Caco-2 (cell line): Measurements from ENCODE around the gene AIF1L. TPM values are rescaled to one million over a fixed set of nuclear protein-coding genes. Genes with fewer than 3 reads are reported as not detected.
A peak's percentile ranks its signal among the peaks of the same experiment; 100 is the strongest.

Experiments
- BruUV-seq: library from RNA; stranded (reverse); fragments of 400-500 nt; replicated peaks from 2 replicates; lab custom pipeline; 2021; lab: Mats Ljungman, UMichigan
- CTCF ChIA-PET: fragments of 300-600 bp; sonication (Branson Sonifier 250); formaldehyde crosslinking; loops from one replicate; lab custom pipeline; 2022; ENCODE audit warnings: antibody characterized with exemption; lab: Charles Lee
- POLR2A ChIA-PET: fragments of 300-600 bp; sonication (Branson Sonifier 250); formaldehyde crosslinking; loops from one replicate; lab custom pipeline; 2022; ENCODE audit warnings: antibody characterized with exemption; lab: Charles Lee
- DNase-seq, 2 experiments: peaks; one replicate each; pipeline versions ENCODE4 v3.0.0 to v3.0.0-alpha.2; 2020 to 2022
- H3K27me3 ChIP-seq: replicated peaks from 2 replicates; pipeline ENCODE4 v1.6.0; 2011; ENCODE audit warnings: low read length; ENCODE audit not compliant: control insufficient read depth, insufficient read depth
- H3K36me3 ChIP-seq: 2 replicates; pipeline ENCODE4 v1.5.1; 2011; ENCODE audit warnings: low read length; ENCODE audit not compliant: control insufficient read depth, insufficient read depth
- H3K4me1 ChIP-seq: fragments of 250-450 bp; sonication (Bioruptor Pico); 2 replicates; pipeline ENCODE4 v1.5.1; 2020; ENCODE audit warnings: mild to moderate bottlenecking
- H3K4me3 ChIP-seq: 2 replicates; pipeline ENCODE4 v1.5.1; 2011; ENCODE audit warnings: low read depth, mild to moderate bottlenecking, control low read depth, low read length
- H3K9me3 ChIP-seq: fragments of 250-450 bp; sonication (Bioruptor Pico); 2 replicates; pipeline ENCODE4 v1.5.1; 2020; ENCODE audit warnings: mild to moderate bottlenecking, moderate library complexity
- H3K27ac Mint-ChIP-seq: one replicate; pipeline ENCODE4 v1.8.0; 2022; ENCODE audit warnings: mixed read lengths; ENCODE audit not compliant: unreplicated experiment
- H3K27me3 Mint-ChIP-seq: one replicate; pipeline ENCODE4 v1.8.0; 2022; ENCODE audit warnings: mixed read lengths; ENCODE audit not compliant: insufficient read depth, unreplicated experiment
- H3K36me3 Mint-ChIP-seq: one replicate; pipeline ENCODE4 v1.8.0; 2022; ENCODE audit warnings: mild to moderate bottlenecking, mixed read lengths; ENCODE audit not compliant: insufficient read depth, unreplicated experiment
- H3K4me1 Mint-ChIP-seq: one replicate; pipeline ENCODE4 v1.8.0; 2022; ENCODE audit warnings: low read depth, mixed read lengths; ENCODE audit not compliant: unreplicated experiment
- H3K4me3 Mint-ChIP-seq: one replicate; pipeline ENCODE4 v1.8.0; 2022; ENCODE audit warnings: mild to moderate bottlenecking, moderate library complexity, mixed read lengths; ENCODE audit not compliant: unreplicated experiment
- H3K9me3 Mint-ChIP-seq: one replicate; pipeline ENCODE4 v1.8.0; 2022; ENCODE audit warnings: mixed read lengths; ENCODE audit not compliant: unreplicated experiment
- intact Hi-C: fragments of 100-400 bp; cut with micrococcal nuclease; formaldehyde crosslinking; loops from one replicate; pipeline ENCODE4 v1.10.0; 2022; ENCODE audit not compliant: unreplicated experiment
- total RNA-seq: library from RNA; stranded (reverse); gene quantifications from 2 replicates; pipeline ENCODE4 v1.2.3, GENCODE V29; 2022
- TF ChIP-seq, protein P1 (sequence below), 2 experiments: fragments of 200-600 bp in 1 of 2; IDR thresholded peaks; 1 replicate in 1 of 2; 2 replicates in 1 of 2; pipeline versions ENCODE4 v1.5.1 to v1.8.0; 2011 to 2022; ENCODE audit warnings: antibody characterized with exemption in 1 of 2, control low read depth in 1 of 2, inconsistent platforms in 1 of 2, low read depth in 1 of 2, low read length in 1 of 2, mild to moderate bottlenecking in 1 of 2, moderate library complexity in 1 of 2; ENCODE audit not compliant: insufficient read depth in 1 of 2, severe bottlenecking in 1 of 2, unreplicated experiment in 1 of 2

Gene AIF1L
- total RNA-seq, 1 experiment from 2014 or later, result 20.8 TPM

DNA sequence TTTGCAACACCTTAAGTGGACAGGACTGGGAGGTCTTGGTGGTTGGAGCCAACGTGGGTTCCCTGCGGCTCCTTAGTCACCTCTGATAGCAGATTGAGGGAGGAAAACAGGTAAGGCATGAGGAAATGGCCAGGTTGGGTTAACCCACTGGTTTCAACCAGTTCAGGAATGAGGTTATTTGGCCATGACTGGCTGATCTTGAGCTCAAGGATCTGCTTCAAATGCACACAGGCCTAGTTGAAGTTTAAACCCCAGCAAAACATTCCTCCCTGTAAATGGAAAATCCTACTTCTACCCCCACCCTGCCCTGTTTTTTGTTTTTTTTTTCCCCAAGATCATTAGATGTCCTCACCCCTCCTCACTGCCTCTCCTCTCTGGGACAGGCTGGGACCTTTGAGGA, 25.8 kb downstream of the AIF1L start:
- DNase-seq, result no peak
- Mint-ChIP-seq H3K27me3 (no peaks in the 10 kb centered on the region), H3K4me3 (no peak overlapping the region), H3K9me3 (no peaks in the 10 kb centered on the region), H3K27ac (peak overlapping the region; percentile 39), H3K36me3 (peaks cover 35% of the 10 kb centered on the region), H3K4me1 (peaks cover 5% of the 10 kb centered on the region)
- H3K9me3 ChIP-seq, result no peaks in the 10 kb centered on the region
- POLR2A ChIA-PET, result no interaction called here
- TF ChIP-seq, protein P1, sequence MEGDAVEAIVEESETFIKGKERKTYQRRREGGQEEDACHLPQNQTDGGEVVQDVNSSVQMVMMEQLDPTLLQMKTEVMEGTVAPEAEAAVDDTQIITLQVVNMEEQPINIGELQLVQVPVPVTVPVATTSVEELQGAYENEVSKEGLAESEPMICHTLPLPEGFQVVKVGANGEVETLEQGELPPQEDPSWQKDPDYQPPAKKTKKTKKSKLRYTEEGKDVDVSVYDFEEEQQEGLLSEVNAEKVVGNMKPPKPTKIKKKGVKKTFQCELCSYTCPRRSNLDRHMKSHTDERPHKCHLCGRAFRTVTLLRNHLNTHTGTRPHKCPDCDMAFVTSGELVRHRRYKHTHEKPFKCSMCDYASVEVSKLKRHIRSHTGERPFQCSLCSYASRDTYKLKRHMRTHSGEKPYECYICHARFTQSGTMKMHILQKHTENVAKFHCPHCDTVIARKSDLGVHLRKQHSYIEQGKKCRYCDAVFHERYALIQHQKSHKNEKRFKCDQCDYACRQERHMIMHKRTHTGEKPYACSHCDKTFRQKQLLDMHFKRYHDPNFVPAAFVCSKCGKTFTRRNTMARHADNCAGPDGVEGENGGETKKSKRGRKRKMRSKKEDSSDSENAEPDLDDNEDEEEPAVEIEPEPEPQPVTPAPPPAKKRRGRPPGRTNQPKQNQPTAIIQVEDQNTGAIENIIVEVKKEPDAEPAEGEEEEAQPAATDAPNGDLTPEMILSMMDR (IDR thresholded peaks at IDR 0.05; ENCODE audit: insufficient read depth in 1 of 2, low read depth in 1 of 2, low read length in 1 of 2, severe bottlenecking in 1 of 2, unreplicated experiment in 1 of 2), result no peak
- H3K27me3 ChIP-seq, result no peaks in the 10 kb centered on the region
- intact Hi-C loops, result no loop called here
- H3K36me3 ChIP-seq, result no peaks in the 10 kb centered on the region
- H3K4me3 ChIP-seq, result no peak overlapping the region
- CTCF ChIA-PET, result no interaction called here
- no TSS peak for BruUV-seq
- no peaks in the 10 kb centered on the region for H3K4me1 ChIP-seq

DNA sequence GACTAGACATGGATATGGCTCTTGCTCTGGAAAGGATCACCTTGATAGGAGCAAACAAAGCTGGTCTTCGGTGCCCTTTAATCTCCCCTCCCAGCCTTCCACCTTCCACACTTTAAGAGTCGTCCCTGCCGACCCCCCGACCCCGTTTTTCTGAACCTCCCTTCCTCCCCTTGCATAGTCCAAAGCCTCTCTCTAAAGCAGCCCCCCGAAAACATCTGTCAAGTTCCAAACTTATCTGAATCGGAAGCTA, 28.6 kb downstream of the AIF1L start:
- Histone ChIP-seq H3K36me3 (no peaks in the 10 kb centered on the region; the same call in none of the 2 replicates), H3K9me3 (no peaks in the 10 kb centered on the region), H3K4me1 (no peaks in the 10 kb centered on the region), H3K27me3 (no peaks in the 10 kb centered on the region), H3K4me3 (peak overlapping the region; percentile 72)
- BruUV-seq, result no TSS peak
- peak in 1 of 2 experiments; percentile 15 for DNase-seq
- H3K36me3 Mint-ChIP-seq, result peaks cover 59% of the 10 kb centered on the region
- POLR2A ChIA-PET, result interaction anchor here (0.7 to 2.1 kb wide), 3 partner anchors 14 to 1768 kb away, joined by 3 to 8 read pairs (median 4); partner anchors contain the start of gene AIF1L
- H3K9me3 Mint-ChIP-seq, result no peaks in the 10 kb centered on the region
- peak overlapping the region; percentile 99 for H3K4me3 Mint-ChIP-seq
- peak overlapping the region; percentile 100 for H3K27ac Mint-ChIP-seq
- H3K27me3 Mint-ChIP-seq, result no peaks in the 10 kb centered on the region
- CTCF ChIA-PET, result interaction anchor here (0.6 kb wide), 2 partner anchors 77 to 211 kb away, joined by 3 to 4 read pairs; no protein-coding TSS in a partner anchor
- intact Hi-C loops, result loop anchor here (5.0 kb wide), 1 partner anchor 68 kb away; no protein-coding TSS in a partner anchor
- H3K4me1 Mint-ChIP-seq, result peaks cover 5% of the 10 kb centered on the region
- TF ChIP-seq, protein P1 (IDR thresholded peaks at IDR 0.05; ENCODE audit: insufficient read depth in 1 of 2, low read depth in 1 of 2, low read length in 1 of 2, severe bottlenecking in 1 of 2, unreplicated experiment in 1 of 2), result no peak

DNA sequence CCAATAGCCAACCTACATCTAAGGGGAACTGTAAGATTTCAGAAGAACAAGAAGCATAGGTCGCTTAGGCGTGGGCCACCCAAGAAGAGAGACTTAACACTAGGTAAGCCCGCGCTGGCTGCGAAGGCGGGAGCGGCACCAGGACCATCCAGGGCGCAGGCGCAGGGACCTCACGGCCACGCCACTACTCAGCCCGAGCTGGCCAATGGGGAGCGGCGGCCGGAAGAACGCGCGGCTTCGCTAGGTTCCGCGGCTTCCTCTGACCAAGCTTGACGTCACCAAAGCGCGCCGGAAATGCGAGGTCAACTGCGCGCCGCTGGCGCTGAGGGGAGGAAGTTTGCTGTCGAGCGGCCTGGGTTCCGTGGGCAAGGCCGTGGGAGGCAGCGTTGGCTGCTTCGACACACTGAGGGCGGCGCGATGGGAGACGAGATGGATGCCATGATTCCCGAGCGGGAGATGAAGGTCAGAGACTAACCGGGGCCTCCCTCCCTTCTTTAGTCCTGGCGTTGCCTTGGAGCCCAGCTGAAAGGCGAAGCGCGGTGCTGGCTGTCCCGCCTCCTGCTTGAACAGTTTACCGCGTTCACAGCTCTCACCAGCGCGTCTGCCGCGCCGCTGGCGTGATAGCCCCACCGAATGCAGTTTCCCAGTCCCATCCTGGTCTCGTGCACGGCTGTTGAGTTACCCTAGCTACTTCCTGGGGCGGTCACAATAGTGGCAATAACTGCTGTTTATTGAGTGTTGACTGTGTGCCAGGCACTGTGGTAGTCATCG, 29.1 kb downstream of the AIF1L start, which contains the start of gene NUP214:
NUP214 (plus strand) TSS at position 299 of the 771 bp plus-strand sequence; CDS start at position 418, 119 bp downstream.
- Histone ChIP-seq H3K4me3 (peak within 1 kb of the TSS; percentile 88), H3K27me3 (no peaks in the 10 kb centered on the region), H3K9me3 (no peaks in the 10 kb centered on the region), H3K4me1 (no peaks in the 10 kb centered on the region), H3K36me3 (no peaks in the 10 kb centered on the region; the same call in none of the 2 replicates)
- Mint-ChIP-seq H3K27me3 (no peaks in the 10 kb centered on the region), H3K9me3 (no peaks in the 10 kb centered on the region), H3K4me3 (peak within 1 kb of the TSS; percentile 99), H3K36me3 (peaks cover 60% of the 10 kb centered on the region), H3K4me1 (peaks cover 5% of the 10 kb centered on the region), H3K27ac (peak within 1 kb of the TSS; percentile 100)
- POLR2A ChIA-PET, result interaction anchor here (0.6 to 2.1 kb wide), 4 partner anchors 12 to 1768 kb away, joined by 3 to 14 read pairs (median 6); partner anchors contain the start of gene AIF1L
- intact Hi-C loops, result loop anchor here (5.0 kb wide), 1 partner anchor 68 kb away; no protein-coding TSS in a partner anchor
- CTCF ChIA-PET, result interaction anchor here (0.6 to 0.7 kb wide), 3 partner anchors 77 to 211 kb away, joined by 3 to 4 read pairs (median 3); no protein-coding TSS in a partner anchor
- TSS peak; percentile 61 for BruUV-seq
- DNase-seq, result peak; percentile 98
- TF ChIP-seq, protein P1 (IDR thresholded peaks at IDR 0.05; ENCODE audit: insufficient read depth in 1 of 2, low read depth in 1 of 2, low read length in 1 of 2, severe bottlenecking in 1 of 2, unreplicated experiment in 1 of 2), result no peak
